ENCODE data around the gene MARCHF6.

GRCh38 chr5:10364186-10364689, 10.7 kb downstream of the MARCHF6 start:
- TF ChIP-seq CTCF (IDR thresholded peaks at IDR 0.05 in 2 of 3, conservative IDR thresholded peaks at IDR 0.05 in 1 of 3; ENCODE audit: insufficient read depth in 2 of 3, low read depth in 1 of 3, low read length in 3 of 3) (peak; percentile 68 to 84 (median 78)), POLR2A (conservative IDR thresholded peaks at IDR 0.05) (no peak), NFE2L1 (tag; IDR thresholded peaks at IDR 0.05; ENCODE audit: borderline replicate concordance, low read depth) (no peak), ZNF76 (CRISPR knock-in tag; IDR thresholded peaks at IDR 0.05; ENCODE audit: borderline replicate concordance) (no peak), SP1 (CRISPR knock-in tag; IDR thresholded peaks at IDR 0.05) (no peak), TCF15 (CRISPR knock-in tag; IDR thresholded peaks at IDR 0.05) (no peak), ZKSCAN8 (CRISPR knock-in tag; IDR thresholded peaks at IDR 0.05) (no peak), MED1 (CRISPR knock-in tag; IDR thresholded peaks at IDR 0.05; ENCODE audit: borderline replicate concordance) (no peak), YY1 (IDR thresholded peaks at IDR 0.05; ENCODE audit: borderline replicate concordance in 1 of 3, control insufficient read depth in 1 of 3, extremely low read depth in 1 of 3, insufficient read depth in 3 of 3, insufficient read length in 1 of 3, insufficient replicate concordance in 2 of 3, low read depth in 1 of 3, low read length in 2 of 3) (no peak), ZNF561 (CRISPR knock-in tag; conservative IDR thresholded peaks at IDR 0.05) (no peak), ZNF23 (CRISPR knock-in tag; IDR thresholded peaks at IDR 0.05) (no peak)
- TF ChIP-seq, protein P1, sequence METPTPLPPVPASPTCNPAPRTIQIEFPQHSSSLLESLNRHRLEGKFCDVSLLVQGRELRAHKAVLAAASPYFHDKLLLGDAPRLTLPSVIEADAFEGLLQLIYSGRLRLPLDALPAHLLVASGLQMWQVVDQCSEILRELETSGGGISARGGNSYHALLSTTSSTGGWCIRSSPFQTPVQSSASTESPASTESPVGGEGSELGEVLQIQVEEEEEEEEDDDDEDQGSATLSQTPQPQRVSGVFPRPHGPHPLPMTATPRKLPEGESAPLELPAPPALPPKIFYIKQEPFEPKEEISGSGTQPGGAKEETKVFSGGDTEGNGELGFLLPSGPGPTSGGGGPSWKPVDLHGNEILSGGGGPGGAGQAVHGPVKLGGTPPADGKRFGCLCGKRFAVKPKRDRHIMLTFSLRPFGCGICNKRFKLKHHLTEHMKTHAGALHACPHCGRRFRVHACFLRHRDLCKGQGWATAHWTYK (CRISPR knock-in tag; IDR thresholded peaks at IDR 0.05): no peak
- TF ChIP-seq, protein P2, sequence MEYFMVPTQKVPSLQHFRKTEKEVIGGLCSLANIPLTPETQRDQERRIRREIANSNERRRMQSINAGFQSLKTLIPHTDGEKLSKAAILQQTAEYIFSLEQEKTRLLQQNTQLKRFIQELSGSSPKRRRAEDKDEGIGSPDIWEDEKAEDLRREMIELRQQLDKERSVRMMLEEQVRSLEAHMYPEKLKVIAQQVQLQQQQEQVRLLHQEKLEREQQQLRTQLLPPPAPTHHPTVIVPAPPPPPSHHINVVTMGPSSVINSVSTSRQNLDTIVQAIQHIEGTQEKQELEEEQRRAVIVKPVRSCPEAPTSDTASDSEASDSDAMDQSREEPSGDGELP (CRISPR knock-in tag; IDR thresholded peaks at IDR 0.05; ENCODE audit: borderline replicate concordance): no peak
- TF ChIP-seq, protein P3, sequence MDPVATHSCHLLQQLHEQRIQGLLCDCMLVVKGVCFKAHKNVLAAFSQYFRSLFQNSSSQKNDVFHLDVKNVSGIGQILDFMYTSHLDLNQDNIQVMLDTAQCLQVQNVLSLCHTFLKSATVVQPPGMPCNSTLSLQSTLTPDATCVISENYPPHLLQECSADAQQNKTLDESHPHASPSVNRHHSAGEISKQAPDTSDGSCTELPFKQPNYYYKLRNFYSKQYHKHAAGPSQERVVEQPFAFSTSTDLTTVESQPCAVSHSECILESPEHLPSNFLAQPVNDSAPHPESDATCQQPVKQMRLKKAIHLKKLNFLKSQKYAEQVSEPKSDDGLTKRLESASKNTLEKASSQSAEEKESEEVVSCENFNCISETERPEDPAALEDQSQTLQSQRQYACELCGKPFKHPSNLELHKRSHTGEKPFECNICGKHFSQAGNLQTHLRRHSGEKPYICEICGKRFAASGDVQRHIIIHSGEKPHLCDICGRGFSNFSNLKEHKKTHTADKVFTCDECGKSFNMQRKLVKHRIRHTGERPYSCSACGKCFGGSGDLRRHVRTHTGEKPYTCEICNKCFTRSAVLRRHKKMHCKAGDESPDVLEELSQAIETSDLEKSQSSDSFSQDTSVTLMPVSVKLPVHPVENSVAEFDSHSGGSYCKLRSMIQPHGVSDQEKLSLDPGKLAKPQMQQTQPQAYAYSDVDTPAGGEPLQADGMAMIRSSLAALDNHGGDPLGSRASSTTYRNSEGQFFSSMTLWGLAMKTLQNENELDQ (CRISPR knock-in tag; IDR thresholded peaks at IDR 0.05; ENCODE audit: borderline replicate concordance): no peak
